ES-I3 (cell line): ENCODE measurements around the gene PHKG1.
"Not testable (repeated sequence)": the region's sequence is repeated elsewhere in the genome, so short reads cannot be mapped to it uniquely, and the experiment has no call there.

Source experiments
- H3K36me3 ChIP-seq: 2 replicates; pipeline ENCODE4 v1.6.1; 2013; ENCODE audit warnings: mild to moderate bottlenecking, low read length, control low read depth, moderate library complexity; ENCODE audit not compliant: insufficient read depth
- H3K4me1 ChIP-seq: 2 replicates; pipeline ENCODE4 v1.6.1; 2013; ENCODE audit warnings: mild to moderate bottlenecking, control low read depth, low read length; ENCODE audit not compliant: insufficient read depth
- H3K9ac ChIP-seq: 2 replicates; pipeline ENCODE4 v1.6.1; 2013; ENCODE audit warnings: low read depth, mild to moderate bottlenecking, low read length, moderate library complexity
- H3K9me3 ChIP-seq: 2 replicates; pipeline ENCODE4 v1.6.1; 2013; ENCODE audit warnings: mild to moderate bottlenecking, low read length, moderate library complexity; ENCODE audit not compliant: control insufficient read depth, insufficient read depth

PHKG1 gene

DNA sequence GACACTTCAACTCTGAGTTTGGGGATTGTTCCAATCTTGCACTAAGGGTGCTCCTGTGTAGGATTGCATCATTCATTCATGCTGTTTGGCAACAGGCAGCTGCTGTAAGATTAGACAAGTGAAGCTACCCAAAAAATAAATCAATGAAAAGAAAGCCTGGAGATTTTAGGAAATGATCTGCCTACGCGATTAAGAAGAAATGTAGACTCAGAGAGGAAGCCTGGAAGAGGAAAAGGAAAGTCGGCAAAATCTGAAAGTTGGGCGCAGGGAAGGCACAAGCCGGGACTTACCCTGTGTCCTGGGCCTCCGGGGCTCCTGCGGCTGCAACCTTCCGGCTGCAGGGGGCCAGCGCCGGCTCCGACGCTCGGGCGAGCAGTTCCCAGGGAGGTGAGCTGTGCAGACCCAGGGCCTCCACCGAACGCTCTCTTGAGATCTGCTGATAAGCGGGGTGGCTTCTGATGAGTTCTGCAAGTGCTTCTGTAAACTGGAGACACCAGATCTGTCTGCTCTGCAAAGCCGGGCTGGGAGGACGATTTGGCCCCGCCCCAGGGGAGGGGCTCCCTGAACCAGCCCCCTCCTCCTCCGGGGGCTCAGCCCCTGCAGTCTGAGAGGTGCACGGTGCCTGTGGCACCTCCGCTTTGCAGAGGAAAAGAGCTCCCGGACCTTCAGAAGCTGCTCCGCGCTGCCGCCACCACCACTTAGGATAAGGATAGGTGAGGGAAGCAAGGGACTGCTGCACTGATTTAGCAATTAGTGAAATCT is 58.9 kb downstream of the PHKG1 start:
- Histone ChIP-seq H3K9ac (peak overlapping the region; percentile 99), H3K4me1 (no peaks in the 10 kb centered on the region), H3K9me3 (no peaks in the 10 kb centered on the region), H3K36me3 (peaks cover 6% of the 10 kb centered on the region; the same call in 1 of the 2 replicates)

DNA sequence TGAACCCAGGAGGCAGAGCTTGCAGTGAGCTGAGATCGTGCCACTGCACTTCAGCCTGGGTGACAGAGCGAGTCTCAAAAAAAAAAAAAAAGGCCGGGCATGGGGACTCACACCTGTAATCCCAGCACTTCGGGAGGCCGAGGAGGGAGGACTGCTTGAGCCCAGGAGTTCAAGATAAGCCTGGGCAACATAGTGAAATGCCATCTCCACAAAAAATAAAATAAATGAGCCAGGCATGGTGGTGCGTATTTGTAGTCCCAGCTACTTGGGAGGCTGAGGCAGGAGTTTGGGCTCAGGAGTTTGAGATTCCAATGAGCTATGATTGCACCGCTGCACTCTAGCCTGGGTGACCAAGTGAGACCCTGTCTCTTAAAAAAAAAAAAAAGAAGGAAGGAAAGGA is 60.2 kb downstream of the PHKG1 start:
- not testable (repeated sequence) for H3K9me3 ChIP-seq, H3K9ac ChIP-seq, H3K4me1 ChIP-seq, H3K36me3 ChIP-seq

DNA sequence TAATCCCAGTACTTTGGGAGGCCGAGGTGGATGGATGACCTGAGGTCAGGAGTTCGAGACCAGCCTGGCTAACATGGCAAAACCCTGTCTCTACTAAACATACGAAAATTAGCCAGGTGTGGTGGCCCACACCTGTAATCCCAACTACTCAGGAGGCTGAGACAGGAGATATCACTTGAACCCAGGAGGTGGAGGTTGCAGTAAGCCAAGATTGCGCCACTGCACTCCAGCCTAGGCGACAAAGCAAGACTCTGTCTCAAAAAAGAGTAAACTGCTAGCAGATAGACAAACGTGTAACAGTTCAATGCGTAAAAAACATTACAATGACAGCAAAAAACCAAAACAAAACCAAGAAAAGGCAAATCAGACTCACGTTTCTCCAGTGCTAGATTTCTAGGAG is 61.2 kb downstream of the PHKG1 start:
- H3K36me3 ChIP-seq, H3K4me1 ChIP-seq, H3K9me3 ChIP-seq, H3K9ac ChIP-seq: not testable (repeated sequence)

DNA sequence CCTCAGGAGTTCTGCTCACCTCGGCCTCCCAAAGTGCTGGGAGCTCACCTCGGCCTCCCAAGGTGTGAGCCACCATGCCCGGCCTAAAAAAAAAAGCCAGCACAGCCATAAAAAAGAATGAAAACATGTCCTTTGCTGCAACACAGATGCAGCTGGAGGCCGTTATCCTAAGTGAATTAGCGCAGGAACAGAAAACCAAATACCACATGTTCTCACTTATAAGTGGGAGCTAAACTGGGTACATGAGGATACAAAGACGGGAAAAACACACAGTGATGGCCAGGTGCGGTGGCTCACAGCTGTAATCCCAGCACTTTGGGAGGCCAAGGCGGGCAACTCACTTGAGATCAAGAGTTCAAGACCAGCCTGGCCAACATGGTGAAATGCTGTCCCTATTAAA is 62.4 kb downstream of the PHKG1 start:
- Histone ChIP-seq H3K9ac (no peak overlapping the region), H3K4me1 (no peaks in the 10 kb centered on the region), H3K36me3 (peaks cover 6% of the 10 kb centered on the region; the same call in 1 of the 2 replicates), H3K9me3 (no peaks in the 10 kb centered on the region)
